HepG2 (cell line): ENCODE measurements around the gene GLIS1.

ENCODE experiments used
- HMG20A ChIP-seq: IDR thresholded peaks from 2 replicates; pipeline ENCODE4 v1.6.1; 2016; ENCODE audit warnings: borderline replicate concordance
- KMT2A ChIP-seq: sonication (generic); formaldehyde crosslinking; IDR thresholded peaks from 2 replicates; pipeline ENCODE4 v1.4.0; 2020; ENCODE audit warnings: missing genetic modification reagents
- TBL1XR1 ChIP-seq: fragments of 150-350 bp; IDR thresholded peaks from 2 replicates; pipeline ENCODE4 v1.6.1; 2014; ENCODE audit warnings: borderline replicate concordance, low read length; ENCODE audit not compliant: partially characterized antibody
- ZNF251 ChIP-seq: sonication (generic); formaldehyde crosslinking; IDR thresholded peaks from 2 replicates; pipeline ENCODE4 v1.9.0; 2021; ENCODE audit warnings: mild to moderate bottlenecking, missing genetic modification reagents
- ZNF564 ChIP-seq: sonication (generic); formaldehyde crosslinking; IDR thresholded peaks from 2 replicates; pipeline ENCODE4 v1.8.1; 2023; ENCODE audit warnings: mild to moderate bottlenecking, missing genetic modification reagents

DNA sequence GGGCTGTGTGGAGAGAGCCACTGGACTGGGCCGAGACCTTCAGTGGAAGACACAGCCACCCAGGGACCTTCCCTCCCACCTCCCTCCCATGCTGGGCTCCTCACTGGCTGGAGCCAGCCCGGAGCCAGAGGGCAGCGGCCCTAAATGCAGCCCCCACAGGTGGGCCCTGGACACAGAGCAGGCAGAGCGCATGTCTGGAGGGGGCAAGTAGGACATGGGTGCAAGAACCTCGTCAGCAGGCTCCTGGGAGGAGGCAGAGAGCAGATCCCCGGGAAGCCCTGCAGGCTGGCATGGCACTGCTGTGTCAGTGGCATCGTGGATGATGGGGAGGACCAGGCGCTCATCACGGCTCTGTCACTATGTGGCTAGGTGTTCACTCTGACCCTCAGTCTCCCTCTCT, 234.1 kb downstream of the GLIS1 start:
- TF ChIP-seq TBL1XR1 (no peak), ZNF251 (CRISPR knock-in tag) (no peak), KMT2A (CRISPR knock-in tag) (no peak), ZNF564 (no peak), HMG20A (CRISPR knock-in tag) (no peak)
